ENCODE measurements around the gene FXYD3.
"Not testable (repeated sequence)": the region's sequence is repeated elsewhere in the genome, so short reads cannot be mapped to it uniquely, and the experiment has no call there.

The FXYD3 gene

GRCh38 chr19:35128398-35129057, 12.9 kb downstream of the FXYD3 start:
- no peak for DNase-seq (ENCODE audit: low read depth)
- no peak for TF ChIP-seq CTCF (IDR thresholded peaks at IDR 0.05; ENCODE audit: control insufficient read depth, extremely low read depth, insufficient read depth)
- no peak overlapping the region for H3K4me3 ChIP-seq (ENCODE audit: low read depth, low read length)

- not testable (repeated sequence) for H3K4me3 ChIP-seq (ENCODE audit: low read depth, low read length); DNase-seq (ENCODE audit: low read depth)
Measured at GRCh38 chr19:35129724-35130274, 14.2 kb downstream of the FXYD3 start.

GRCh38 chr19:35130761-35131720, 15.4 kb downstream of the FXYD3 start:
- peak; percentile 90 for DNase-seq (ENCODE audit: low read depth)
- H3K4me3 ChIP-seq (ENCODE audit: low read depth, low read length), result no peak overlapping the region
- no peak for TF ChIP-seq CTCF (IDR thresholded peaks at IDR 0.05; ENCODE audit: control insufficient read depth, extremely low read depth, insufficient read depth)

- H3K4me3 ChIP-seq (ENCODE audit: low read depth, low read length), result no peak overlapping the region
- no peak for TF ChIP-seq CTCF (IDR thresholded peaks at IDR 0.05; ENCODE audit: control insufficient read depth, extremely low read depth, insufficient read depth)
- no peak for DNase-seq (ENCODE audit: low read depth)
Measured at GRCh38 chr19:35132254-35132653, 16.6 kb downstream of the FXYD3 start.

GRCh38 chr19:35133826-35134225, 18.2 kb downstream of the FXYD3 start:
- no peak for DNase-seq (ENCODE audit: low read depth)
- H3K4me3 ChIP-seq (ENCODE audit: low read depth, low read length), result no peak overlapping the region
- TF ChIP-seq CTCF (IDR thresholded peaks at IDR 0.05; ENCODE audit: control insufficient read depth, extremely low read depth, insufficient read depth), result no peak

- no peak for TF ChIP-seq CTCF (IDR thresholded peaks at IDR 0.05; ENCODE audit: control insufficient read depth, extremely low read depth, insufficient read depth)
- H3K4me3 ChIP-seq (ENCODE audit: low read depth, low read length), result no peak within 1 kb of the TSS
- DNase-seq (ENCODE audit: low read depth), result no peak
Measured at GRCh38 chr19:35134601-35135242, 19.1 kb downstream of the FXYD3 start, which contains the start of gene LGI4. LGI4 (minus strand) TSS chr19:35135059; CDS start chr19:35134680, 379 bp downstream.

Measured in LNCaP clone FGC (cell line).